NCI-H1436 treated with DMSO at 0.1 percent for 48 hours (cell line): ENCODE measurements around the gene NT5E.
"Not testable (repeated sequence)": the region's sequence is repeated elsewhere in the genome, so short reads cannot be mapped to it uniquely, and the experiment has no call there.

Experiments used
- DNase-seq: peaks from one replicate; lab custom pipeline; 2025; lab: John Stamatoyannopoulos, UW

The NT5E gene

GRCh38 chr6:85449818-85450759 is at the start of gene NT5E:
Gene NT5E (plus strand): TSS chr6:85450083. CDS start chr6:85450140, 57 bp downstream.
- DNase-seq = no peak

- no peak for DNase-seq
Measured at GRCh38 chr6:85400331-85400730, 49.6 kb upstream of the NT5E start.

GRCh38 chr6:85401186-85402021 is 48.5 kb upstream of the NT5E start:
- no peak for DNase-seq

DNA sequence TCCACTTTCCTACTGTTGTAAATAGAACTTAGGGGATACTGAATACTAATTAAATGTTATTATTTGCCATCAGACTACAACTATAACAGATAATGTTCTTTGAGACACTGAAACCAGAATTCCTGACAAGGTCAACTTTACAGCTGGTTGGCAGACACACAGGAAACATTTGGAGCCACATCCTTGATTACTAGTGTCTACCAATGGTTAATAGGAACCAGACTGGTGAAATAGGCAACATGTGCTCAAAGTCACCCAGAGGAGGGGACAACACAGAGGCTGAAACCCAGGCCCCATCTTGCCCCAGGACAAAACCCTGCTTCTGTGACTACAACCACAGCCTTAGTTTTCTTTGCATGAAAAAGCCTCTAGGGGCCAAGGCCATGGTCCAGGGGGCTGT is 47.8 kb upstream of the NT5E start:
- DNase-seq = no peak

GRCh38 chr6:85402922-85403321 is 47.0 kb upstream of the NT5E start:
- no peak for DNase-seq

DNA sequence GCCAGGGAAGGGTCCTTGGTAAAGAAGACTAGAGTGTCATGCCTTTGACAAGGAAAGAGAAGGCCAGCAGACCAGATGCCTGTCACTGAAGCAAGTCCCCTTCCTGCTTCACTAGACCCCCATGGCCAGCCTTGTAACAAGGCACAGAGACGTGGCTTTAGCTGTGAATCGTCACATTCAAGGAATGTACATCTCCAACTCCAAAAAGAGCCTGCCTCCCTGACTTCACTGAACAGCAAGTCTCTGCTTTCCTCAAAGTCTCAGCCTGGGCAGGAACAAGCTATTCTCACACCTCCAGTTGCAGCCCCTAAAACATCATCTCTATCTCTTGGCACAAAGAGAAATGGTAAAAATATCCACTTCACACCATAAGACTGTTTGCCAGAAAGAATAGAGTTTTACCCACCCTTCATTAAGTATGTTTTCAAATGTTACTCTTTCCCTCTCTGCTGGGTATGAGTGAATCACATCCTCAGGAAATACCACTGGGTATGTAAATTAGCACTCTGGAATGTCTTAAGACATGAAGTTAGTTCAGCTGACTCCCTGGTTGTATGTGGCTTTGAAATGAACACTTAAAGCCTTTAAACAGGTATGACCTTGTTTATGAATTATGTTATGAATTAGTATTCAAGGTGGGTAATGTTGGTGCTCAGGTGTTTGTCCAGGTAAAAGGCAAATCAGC is 46.4 kb upstream of the NT5E start:
- no peak for DNase-seq

DNA sequence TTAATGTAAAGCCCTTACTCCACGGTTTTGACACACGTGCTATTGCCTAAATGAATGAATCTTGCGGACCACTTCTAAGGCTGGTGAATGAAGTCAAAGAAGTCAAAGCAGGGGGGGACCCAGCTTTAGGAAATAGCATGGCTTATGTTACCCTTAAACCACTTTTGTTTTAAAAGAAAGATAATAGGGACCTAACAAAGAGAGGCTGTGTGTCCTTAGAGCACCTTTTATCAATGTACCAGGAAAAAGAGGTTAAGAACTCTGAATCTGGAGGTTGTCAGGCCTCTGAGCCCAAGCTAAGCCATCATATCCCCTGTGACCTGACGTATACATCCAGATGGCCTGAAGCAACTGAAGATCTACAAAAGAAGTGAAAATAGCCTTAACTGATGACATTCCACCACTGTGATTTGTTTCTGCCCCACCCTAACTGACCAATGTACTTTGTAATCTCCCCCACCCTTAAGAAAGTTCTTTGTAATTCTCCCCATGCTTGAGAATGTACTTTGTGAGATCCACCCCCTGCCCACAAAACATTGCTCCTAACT is 45.8 kb upstream of the NT5E start:
- DNase-seq = not testable (repeated sequence)

DNA sequence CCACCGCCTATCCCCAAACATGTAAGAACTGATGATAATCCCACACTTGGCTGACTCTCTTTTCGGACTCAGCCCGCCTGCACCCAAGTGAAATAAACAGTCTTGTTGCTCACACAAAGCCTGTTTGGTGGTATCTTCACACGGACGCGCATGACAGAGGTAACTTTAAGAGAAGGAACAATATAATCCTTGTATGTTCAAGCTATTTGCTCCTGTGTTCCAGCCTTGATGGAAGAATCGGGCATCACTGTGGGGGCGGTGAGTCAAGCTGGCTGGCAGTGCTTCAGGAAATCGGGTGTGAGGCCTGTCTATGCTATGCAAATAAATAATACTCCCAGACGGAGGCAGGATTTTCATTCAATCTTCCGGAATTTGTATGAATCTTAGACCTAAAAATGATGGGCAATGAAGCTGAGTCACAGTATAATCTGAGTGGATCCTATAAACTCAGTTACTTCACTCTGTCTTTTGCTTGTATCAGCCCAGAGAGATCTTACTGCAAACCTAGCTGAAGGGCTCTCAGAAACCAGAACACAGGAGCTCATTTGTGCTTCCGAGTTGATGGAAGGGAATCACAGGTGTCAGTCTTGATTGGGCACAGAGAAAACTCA is 45.2 kb upstream of the NT5E start:
- DNase-seq = no peak

- no peak for DNase-seq
Measured at GRCh38 chr6:85405175-85405852, 44.6 kb upstream of the NT5E start.

- DNase-seq = no peak
Measured at GRCh38 chr6:85405853-85406198, 44.1 kb upstream of the NT5E start.

DNA sequence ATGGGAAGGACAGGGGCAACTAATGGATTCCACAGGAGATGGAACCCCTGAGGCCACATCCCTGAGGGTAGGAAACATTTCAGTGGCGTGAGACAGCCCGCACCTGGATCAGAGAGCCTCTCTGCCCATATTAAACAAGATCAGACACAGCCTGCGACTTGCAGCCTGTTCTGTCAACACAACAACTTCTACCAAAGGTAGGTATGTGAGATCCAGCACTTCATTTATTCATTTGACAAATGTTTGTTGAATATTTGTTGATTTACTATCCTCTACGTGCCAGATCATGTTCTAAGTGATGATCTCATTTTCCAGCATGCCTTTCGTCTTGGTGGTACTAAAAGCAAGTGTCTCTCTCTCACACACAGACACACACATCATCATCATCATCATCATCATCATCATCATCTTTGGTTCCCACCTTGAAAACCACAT is 43.2 kb upstream of the NT5E start:
- no peak for DNase-seq

- DNase-seq = no peak
Measured at GRCh38 chr6:85408039-85408438, 41.8 kb upstream of the NT5E start.

DNA sequence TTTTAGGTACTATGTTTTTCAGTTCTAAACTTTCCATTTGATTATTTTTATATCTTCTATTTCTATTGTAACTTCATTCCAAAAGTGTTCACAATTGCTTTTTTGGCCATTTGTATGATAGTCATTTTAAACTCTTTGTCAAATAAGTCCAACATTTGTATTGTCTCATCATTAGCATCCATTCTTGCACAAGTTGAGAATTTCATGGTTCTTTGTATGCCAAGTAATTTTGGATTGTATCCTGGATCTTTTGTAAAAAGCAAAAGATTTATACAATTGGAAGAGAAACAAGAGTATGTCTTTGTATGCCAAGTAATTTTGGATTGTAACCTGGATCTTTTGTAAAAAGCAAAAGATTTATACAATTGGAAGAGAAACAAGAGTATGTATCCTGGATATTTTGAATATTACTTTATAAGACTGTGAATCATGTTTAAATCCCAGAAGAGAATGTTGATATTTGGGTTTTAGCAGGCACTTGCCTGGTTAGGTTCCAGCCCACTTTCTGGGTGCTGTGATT is 36.9 kb upstream of the NT5E start:
- DNase-seq = no peak

- DNase-seq = no peak
Measured at GRCh38 chr6:85416049-85416448, 33.8 kb upstream of the NT5E start.

GRCh38 chr6:85416766-85417165 is 33.1 kb upstream of the NT5E start:
- no peak for DNase-seq

- DNase-seq = no peak
Measured at GRCh38 chr6:85417336-85417735, 32.5 kb upstream of the NT5E start.

- no peak for DNase-seq
Measured at GRCh38 chr6:85418059-85418458, 31.8 kb upstream of the NT5E start.

- no peak for DNase-seq
Measured at GRCh38 chr6:85419046-85419759, 30.7 kb upstream of the NT5E start.

GRCh38 chr6:85420551-85420950 is 29.3 kb upstream of the NT5E start:
- no peak for DNase-seq

DNA sequence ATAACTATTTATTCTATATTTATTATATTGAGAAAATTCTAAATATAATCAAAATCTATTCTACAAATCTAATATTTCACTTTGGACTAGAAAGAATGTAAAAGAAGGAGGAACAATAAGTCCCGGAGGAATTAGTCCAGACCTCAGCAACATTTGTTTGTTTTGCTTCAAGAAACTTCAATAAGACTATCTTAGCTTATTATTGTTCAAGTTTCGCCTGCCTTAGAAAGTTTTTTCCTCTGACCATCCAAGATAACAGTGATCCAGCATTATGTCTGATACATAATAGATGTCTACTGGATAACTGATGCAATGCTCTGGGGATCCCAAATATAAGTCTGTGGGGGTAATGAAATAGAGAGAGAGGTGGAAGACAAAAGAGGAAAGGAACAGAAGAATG is 28.7 kb upstream of the NT5E start:
- no peak for DNase-seq
